Mucosa of stomach (tissue), 1 donor: ENCODE measurements around the gene CDKN1C.

ENCODE experiments used
- H3K27me3 ChIP-seq: one replicate; pipeline ENCODE4 v1.7.0; 2013; ENCODE audit warnings: mild to moderate bottlenecking, low read length; ENCODE audit not compliant: control insufficient read depth, insufficient read depth
- H3K36me3 ChIP-seq: one replicate; pipeline ENCODE4 v1.7.0; 2013; ENCODE audit warnings: low read length; ENCODE audit not compliant: control insufficient read depth, insufficient read depth
- H3K4me1 ChIP-seq: one replicate; pipeline ENCODE4 v1.7.0; 2013; ENCODE audit warnings: mild to moderate bottlenecking, low read length; ENCODE audit not compliant: control insufficient read depth, insufficient read depth
- H3K4me3 ChIP-seq: one replicate; pipeline ENCODE4 v1.7.0; 2013; ENCODE audit warnings: low read length
- H3K9ac ChIP-seq: one replicate; pipeline ENCODE4 v1.7.0; 2013; ENCODE audit warnings: mild to moderate bottlenecking, low read length, moderate library complexity
- H3K9me3 ChIP-seq: one replicate; pipeline ENCODE4 v1.7.0; 2013; ENCODE audit warnings: mild to moderate bottlenecking, low read length, moderate library complexity; ENCODE audit not compliant: control insufficient read depth
- donor health status: Pancreatic carcinoma.

Gene CDKN1C

DNA sequence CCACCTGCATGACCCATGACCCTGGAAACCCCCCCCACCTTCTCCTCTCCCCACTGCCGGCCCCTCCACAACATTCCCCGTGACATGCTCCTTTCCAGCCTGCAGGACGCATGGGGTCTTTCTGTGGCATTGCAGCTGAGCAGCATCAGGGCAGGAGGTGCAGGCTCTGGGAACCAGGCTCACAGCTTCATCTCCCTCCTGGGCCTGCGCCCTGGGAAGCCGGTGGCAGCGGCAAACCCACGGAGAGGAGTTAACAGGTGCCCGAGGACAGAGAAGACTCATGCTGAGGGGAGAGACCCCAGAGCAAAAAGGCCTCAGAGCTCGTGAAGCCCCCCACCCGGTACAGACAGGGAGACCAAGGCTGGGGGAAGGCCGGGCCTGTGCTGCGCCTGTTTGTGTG, 32.2 kb downstream of the CDKN1C start:
- H3K4me3 ChIP-seq: no peak overlapping the region
- H3K4me1 ChIP-seq: no peaks in the 10 kb centered on the region
- H3K27me3 ChIP-seq: no peaks in the 10 kb centered on the region
- H3K36me3 ChIP-seq: no peaks in the 10 kb centered on the region
- H3K9me3 ChIP-seq: no peaks in the 10 kb centered on the region
- H3K9ac ChIP-seq: no peak overlapping the region

DNA sequence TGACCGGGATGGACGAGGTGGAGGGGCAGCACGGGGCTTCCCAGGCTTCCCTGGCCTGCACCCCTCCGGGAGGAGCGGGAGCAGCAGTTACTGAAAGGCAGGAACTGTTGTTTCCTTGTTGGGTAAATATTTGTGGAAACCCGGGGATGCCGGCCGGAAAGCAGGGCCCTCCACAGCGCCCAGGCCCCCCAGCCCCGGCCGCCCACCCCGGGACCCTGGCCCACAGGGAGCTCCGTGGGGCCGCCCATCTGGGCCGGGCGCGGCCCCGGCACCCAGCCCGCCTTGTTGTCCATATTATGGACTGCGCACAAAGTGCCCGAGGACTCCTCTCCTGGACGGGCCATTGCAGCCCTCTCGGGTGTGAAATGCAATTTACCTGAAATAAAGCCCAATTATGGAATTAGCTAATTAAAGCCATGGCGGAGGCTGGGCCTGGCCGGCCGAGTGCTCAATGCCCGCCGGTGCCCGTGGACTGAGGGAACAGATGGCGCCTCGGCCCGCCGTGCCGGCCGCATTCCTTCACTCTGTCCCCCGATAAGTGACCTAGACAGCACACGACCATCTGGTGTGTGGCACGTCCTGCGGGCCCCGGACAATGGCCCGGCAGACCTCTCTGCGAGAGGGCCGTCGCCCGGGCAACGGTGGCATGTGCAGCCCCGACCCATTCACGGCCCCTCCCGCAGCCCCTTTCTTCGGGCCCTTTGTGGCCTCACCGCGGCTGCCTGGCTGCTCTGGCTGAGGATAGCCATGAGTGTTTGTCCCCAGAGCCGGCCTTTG, 35.4 kb downstream of the CDKN1C start:
- H3K4me1 ChIP-seq: no peaks in the 10 kb centered on the region
- H3K9me3 ChIP-seq: no peaks in the 10 kb centered on the region
- no peaks in the 10 kb centered on the region for H3K36me3 ChIP-seq
- H3K4me3 ChIP-seq: no peak overlapping the region
- H3K27me3 ChIP-seq: no peaks in the 10 kb centered on the region
- no peak overlapping the region for H3K9ac ChIP-seq

DNA sequence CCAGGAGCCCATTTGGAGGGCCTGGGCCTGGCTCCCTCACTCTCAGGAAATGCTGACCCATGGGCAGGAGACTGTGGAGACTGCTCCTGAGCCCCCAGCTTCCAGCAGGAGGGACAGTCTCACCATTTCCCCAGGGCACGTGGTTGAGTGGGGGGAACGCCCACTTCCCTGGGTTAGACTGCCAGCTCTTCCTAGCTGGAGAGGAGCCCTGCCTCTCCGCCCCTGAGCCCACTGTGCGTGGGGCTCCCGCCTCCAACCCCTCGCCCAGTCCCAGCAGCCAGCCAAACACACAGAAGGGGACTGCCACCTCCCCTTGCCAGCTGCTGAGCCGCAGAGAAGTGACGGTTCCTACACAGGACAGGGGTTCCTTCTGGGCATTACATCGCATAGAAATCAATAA, 37.1 kb downstream of the CDKN1C start:
- no peaks in the 10 kb centered on the region for H3K27me3 ChIP-seq
- no peaks in the 10 kb centered on the region for H3K9me3 ChIP-seq
- H3K4me1 ChIP-seq: peaks cover 1% of the 10 kb centered on the region
- no peaks in the 10 kb centered on the region for H3K36me3 ChIP-seq
- H3K9ac ChIP-seq: no peak overlapping the region
- no peak overlapping the region for H3K4me3 ChIP-seq

DNA sequence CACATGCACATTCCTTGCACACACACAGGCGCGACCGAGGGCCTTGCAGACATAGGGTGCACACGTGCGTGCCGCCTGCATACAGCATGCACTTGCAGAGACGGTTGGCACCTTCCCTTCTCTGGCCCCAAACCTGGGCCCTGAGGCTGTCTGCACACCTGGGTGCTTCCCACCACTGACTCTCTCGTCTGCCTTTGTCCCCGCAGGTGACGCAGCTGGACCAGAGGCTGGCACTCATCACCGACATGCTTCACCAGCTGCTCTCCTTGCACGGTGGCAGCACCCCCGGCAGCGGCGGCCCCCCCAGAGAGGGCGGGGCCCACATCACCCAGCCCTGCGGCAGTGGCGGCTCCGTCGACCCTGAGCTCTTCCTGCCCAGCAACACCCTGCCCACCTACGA, 38.0 kb downstream of the CDKN1C start:
- Histone ChIP-seq H3K4me1 (peaks cover 6% of the 10 kb centered on the region), H3K27me3 (no peaks in the 10 kb centered on the region), H3K36me3 (no peaks in the 10 kb centered on the region), H3K9me3 (no peaks in the 10 kb centered on the region), H3K9ac (no peak overlapping the region), H3K4me3 (no peak overlapping the region)

DNA sequence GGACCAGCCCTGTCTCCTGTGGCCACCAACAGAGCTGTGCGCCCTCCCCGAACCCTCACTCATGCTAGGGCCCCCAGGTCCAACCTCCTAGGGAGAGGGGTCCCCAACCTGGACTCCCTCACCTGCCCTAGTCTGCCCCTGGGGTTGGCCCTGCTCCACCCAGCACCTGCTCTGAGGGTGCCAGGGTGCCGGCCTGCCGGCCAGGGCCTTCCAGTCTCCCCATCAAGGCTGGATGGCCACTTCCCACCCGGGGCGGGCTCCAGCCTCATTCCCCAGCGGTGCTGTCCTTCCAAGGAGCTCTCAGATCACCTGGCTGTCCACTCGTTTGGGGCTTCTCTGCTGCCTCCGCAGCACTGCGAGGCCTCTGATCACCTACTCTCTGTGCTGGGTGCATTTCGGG, 39.1 kb downstream of the CDKN1C start:
- H3K27me3 ChIP-seq: no peaks in the 10 kb centered on the region

DNA sequence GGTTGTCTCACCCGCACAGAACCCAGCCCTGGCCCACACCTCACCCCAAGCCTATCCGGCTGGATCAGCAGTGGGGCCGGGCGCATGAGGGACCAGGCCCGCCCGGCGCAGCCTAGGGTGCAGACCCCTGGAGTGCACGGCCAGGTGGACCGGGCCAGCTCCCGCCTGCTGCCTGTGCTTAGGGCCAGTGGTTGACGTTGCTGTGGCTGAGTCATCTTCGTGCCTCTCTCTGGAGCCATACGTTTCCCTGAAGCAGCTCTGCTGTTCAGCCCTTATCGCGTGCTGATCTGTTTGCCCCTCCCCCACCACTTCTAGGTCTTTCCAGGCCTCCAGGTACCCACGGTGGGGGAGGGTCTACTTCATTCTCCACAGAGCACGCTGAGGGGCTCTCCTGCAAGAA, 39.5 kb downstream of the CDKN1C start:
- Histone ChIP-seq H3K4me1 (peaks cover 6% of the 10 kb centered on the region), H3K4me3 (no peak overlapping the region), H3K9ac (no peak overlapping the region), H3K9me3 (no peaks in the 10 kb centered on the region), H3K27me3 (no peaks in the 10 kb centered on the region), H3K36me3 (no peaks in the 10 kb centered on the region)

More for the DNA sequence above, 39.1 kb downstream of the CDKN1C start:
- no peak overlapping the region for H3K9ac ChIP-seq
- H3K4me1 ChIP-seq: peaks cover 6% of the 10 kb centered on the region
- no peaks in the 10 kb centered on the region for H3K36me3 ChIP-seq
- no peaks in the 10 kb centered on the region for H3K9me3 ChIP-seq
- H3K4me3 ChIP-seq: no peak overlapping the region

DNA sequence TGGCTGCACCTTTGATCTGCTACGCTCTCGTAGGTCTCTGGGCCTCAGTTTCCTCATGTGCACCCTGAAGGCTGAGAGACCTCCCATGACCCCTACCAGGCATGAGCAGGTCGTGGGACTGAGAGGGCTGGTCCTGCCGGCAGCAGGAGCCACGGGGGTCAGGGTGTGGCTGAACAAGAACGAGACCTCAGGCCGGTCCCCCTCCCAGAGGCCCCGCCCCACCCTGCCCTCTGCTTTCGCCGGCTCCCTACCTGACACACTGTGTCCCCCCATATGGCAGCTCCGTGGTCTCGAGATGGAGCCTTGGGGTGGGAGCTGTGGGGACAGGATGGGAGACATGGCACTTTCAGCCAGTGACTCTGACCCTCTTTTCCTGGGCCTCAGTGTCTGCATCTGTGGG, 40.6 kb downstream of the CDKN1C start:
- Histone ChIP-seq H3K4me3 (no peak overlapping the region), H3K4me1 (peaks cover 6% of the 10 kb centered on the region), H3K27me3 (no peaks in the 10 kb centered on the region), H3K9me3 (no peaks in the 10 kb centered on the region), H3K36me3 (no peaks in the 10 kb centered on the region), H3K9ac (no peak overlapping the region)

DNA sequence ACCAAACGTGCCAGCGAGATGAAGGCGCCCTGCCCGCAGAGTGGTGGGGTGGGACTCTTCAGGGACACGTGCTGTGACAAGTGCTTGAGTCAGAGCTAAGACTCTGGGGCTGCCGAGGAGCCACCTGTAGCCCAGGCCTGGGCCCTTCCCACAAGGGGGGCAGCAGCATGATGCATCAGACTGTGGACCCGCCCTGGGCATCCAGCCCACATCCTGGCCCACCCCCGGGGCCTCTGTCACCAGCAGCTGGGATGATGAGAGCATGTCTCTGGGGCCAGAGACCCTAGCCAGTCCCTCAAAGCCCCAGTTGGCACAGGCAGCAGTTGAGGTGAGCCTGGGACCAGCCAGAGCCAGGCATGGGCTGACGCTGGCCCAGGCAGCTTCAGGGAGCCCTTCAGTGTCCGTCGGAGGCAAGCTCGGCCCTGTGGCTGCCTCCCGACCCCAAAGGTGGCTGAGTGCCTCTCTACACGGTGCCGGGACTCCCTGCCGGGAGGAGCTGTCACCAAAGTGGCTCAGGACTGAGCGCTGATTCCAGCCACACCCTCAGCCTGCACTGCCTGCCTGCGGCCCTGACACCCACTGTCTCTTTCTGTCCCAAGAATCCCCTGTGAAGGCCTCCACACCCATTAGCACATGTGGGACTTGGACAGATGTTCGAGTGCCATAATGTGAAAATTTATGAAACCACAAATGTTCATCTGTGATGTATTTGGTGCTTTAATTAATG, 41.3 kb downstream of the CDKN1C start:
- H3K36me3 ChIP-seq: no peaks in the 10 kb centered on the region
- peaks cover 6% of the 10 kb centered on the region for H3K4me1 ChIP-seq
- H3K27me3 ChIP-seq: no peaks in the 10 kb centered on the region
- no peak overlapping the region for H3K9ac ChIP-seq
- H3K9me3 ChIP-seq: no peaks in the 10 kb centered on the region
- no peak overlapping the region for H3K4me3 ChIP-seq

DNA sequence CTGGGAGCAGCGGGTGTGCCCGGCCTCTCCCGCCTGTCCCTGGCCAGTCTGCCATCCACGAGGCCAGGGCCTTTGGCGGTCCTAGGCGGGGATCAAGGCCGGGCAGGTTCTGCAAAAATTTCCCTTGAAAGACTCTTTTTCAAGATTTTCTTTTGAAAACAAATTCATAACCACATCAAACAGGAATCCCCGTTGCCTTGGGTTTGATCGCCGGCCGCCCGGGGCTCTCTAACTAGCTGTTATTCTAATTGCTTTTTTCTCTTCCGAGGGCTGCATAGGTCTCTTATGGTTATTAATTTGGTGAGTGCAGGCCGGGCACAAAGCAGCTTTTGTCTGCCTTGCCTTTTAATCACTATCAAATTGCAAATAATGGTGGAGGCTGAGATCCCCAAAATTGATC, 42.0 kb downstream of the CDKN1C start:
- no peak overlapping the region for H3K4me3 ChIP-seq
- no peaks in the 10 kb centered on the region for H3K36me3 ChIP-seq
- H3K9ac ChIP-seq: no peak overlapping the region
- peaks cover 6% of the 10 kb centered on the region for H3K4me1 ChIP-seq
- no peaks in the 10 kb centered on the region for H3K9me3 ChIP-seq
- no peaks in the 10 kb centered on the region for H3K27me3 ChIP-seq

DNA sequence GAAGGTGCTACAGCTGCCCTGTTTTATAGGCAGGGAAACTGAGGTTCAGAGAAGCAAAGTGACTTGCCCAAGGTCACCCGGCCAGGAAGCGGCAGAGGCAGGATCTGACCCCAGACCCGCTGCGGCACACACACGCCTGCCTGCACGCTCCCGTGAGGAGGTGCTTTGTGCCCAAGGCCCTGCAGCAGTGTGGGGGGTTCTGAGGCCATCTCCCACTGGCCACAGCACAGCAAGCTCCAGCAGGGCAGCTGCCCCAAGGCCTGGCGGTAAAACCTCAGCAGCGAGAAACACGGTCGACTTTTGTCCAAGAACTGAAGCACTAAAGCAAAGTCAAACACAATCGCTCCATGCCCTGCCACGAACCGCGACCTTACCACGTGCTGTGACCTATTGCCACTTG, 42.7 kb downstream of the CDKN1C start:
- H3K4me1 ChIP-seq: peaks cover 6% of the 10 kb centered on the region
- H3K36me3 ChIP-seq: no peaks in the 10 kb centered on the region
- H3K9me3 ChIP-seq: no peaks in the 10 kb centered on the region
- no peaks in the 10 kb centered on the region for H3K27me3 ChIP-seq
- no peak overlapping the region for H3K4me3 ChIP-seq
- H3K9ac ChIP-seq: no peak overlapping the region

DNA sequence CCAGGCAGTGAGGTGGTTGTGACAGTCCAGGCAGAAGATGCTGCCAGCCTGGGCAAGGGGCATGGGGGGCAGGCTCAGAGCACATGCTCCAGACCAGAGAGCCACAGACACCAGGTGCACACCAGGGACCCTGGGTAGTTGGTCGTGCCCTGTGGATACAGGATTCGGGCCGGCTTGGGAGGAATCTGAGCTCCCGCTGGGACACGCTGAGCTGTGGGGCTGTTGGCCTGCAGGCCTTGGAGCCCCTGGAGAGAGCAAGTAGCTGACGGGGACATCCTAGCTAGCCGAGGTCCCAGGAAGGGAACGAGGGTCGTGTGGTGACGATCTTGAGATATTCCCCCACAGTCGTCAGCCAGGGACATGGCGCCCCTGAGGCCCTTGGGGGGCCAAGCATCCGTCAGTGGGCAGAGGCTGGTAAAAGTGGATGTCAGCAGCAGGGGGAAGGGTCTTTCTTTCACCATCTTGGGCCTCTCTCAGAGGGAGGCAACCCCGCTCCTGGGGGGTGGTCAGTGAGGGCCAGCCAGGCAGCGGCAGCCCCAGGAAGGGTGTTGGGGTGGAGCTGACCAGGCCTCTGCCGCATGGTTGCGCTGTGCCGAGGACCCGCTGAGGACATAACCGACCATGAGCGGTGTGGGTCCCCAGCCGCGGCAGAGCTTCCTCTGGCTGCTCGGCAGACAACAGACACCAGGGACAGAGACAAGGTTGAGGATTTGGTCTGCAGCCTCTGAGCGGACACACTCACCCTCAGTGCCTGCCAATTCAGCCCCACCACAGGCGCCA, 44.0 kb downstream of the CDKN1C start:
- H3K27me3 ChIP-seq: no peaks in the 10 kb centered on the region
- no peak overlapping the region for H3K9ac ChIP-seq
- H3K36me3 ChIP-seq: no peaks in the 10 kb centered on the region
- H3K4me1 ChIP-seq: peaks cover 15% of the 10 kb centered on the region
- no peaks in the 10 kb centered on the region for H3K9me3 ChIP-seq
- H3K4me3 ChIP-seq: no peak overlapping the region

DNA sequence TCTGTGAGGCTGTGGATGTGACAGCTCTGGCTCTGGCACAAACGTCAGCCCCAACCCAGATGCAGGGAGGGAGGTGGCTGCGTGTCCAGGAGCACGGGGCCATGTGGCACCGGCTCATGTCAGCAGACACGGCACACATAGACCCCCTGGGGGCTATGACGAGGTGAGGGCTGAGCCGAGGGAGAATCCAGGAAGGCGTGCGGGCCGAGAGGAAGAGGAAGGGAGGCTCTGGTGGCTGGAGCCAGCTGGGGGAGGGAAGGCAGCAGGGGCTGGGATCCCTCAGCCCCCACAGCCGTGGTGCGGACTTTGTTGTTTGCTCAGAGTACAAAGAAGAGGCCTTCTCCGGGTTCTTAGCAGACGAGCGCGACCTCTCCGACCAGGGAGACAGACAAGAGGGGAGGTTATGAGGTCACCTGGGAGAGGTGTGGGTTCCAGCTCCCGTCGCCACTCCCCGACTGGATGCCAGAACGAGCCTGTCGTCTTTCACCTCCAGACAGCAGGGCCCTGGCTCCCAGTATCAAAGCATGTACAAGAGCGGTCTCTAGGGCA, 46.1 kb downstream of the CDKN1C start:
- Histone ChIP-seq H3K27me3 (no peaks in the 10 kb centered on the region), H3K9me3 (no peaks in the 10 kb centered on the region), H3K36me3 (no peaks in the 10 kb centered on the region), H3K4me1 (peaks cover 18% of the 10 kb centered on the region), H3K9ac (no peak overlapping the region), H3K4me3 (no peak overlapping the region)
